K562 (cell line): ENCODE measurements around the gene KCNB1. TPM values are rescaled to one million over a fixed set of nuclear protein-coding genes. Genes with fewer than 3 reads are reported as not detected.
A peak's percentile ranks its signal among the peaks of the same experiment; 100 is the strongest.

ENCODE experiments used
- AFF1 ChIP-seq, 2 experiments: fragments of 450-650 bp; IDR thresholded peaks; 2 replicates each; pipeline ENCODE4 v1.6.1; 2018; ENCODE audit warnings: mild to moderate bottlenecking in 2 of 2, low read depth in 1 of 2; ENCODE audit not compliant: partially characterized antibody in 2 of 2
- CXXC5 ChIP-seq: fragments of 250-450 bp; sonication (Bioruptor Pico); IDR thresholded peaks from 2 replicates; pipeline ENCODE4 v1.8.0; 2022; ENCODE audit warnings: inconsistent platforms, mild to moderate bottlenecking, moderate library complexity
- FOXA1 ChIP-seq: fragments of 450-650 bp; IDR thresholded peaks from 2 replicates; pipeline ENCODE4 v1.6.1; 2016; ENCODE audit warnings: mild to moderate bottlenecking, borderline replicate concordance
- HDAC1 ChIP-seq, 2 experiments: fragments of 450-650 bp; IDR thresholded peaks; 2 replicates each; pipeline ENCODE4 v1.6.1; 2016 to 2017; ENCODE audit warnings: inconsistent platforms in 1 of 2, mild to moderate bottlenecking in 1 of 2, moderate library complexity in 1 of 2
- NR4A1 ChIP-seq, 2 experiments: fragments of 250-450 bp in 1 of 2; fragments of 450-650 bp in 1 of 2; sonication (Bioruptor Pico) in 1 of 2; IDR thresholded peaks; 2 replicates each; pipeline versions ENCODE4 v1.4.0 to v1.6.1; 2016 to 2020; ENCODE audit warnings: mild to moderate bottlenecking in 2 of 2, missing compliant biosample characterization in 1 of 2, missing genetic modification characterization in 1 of 2, moderate library complexity in 1 of 2
- PBX2 ChIP-seq, 2 experiments: IDR thresholded peaks in 1 of 2; conservative IDR thresholded peaks in 1 of 2; 2 replicates each; pipeline ENCODE4 v1.6.1; 2016; ENCODE audit warnings: low read depth in 2 of 2, mild to moderate bottlenecking in 1 of 2, missing compliant biosample characterization in 1 of 2, missing genetic modification characterization in 1 of 2, moderate library complexity in 1 of 2
- POU5F1 ChIP-seq: fragments of 150-350 bp; IDR thresholded peaks from 2 replicates; pipeline ENCODE4 v1.6.1; 2014; ENCODE audit warnings: borderline replicate concordance, low read length, low read depth, mild to moderate bottlenecking; ENCODE audit not compliant: partially characterized antibody
- RAD21 ChIP-seq, 2 experiments: fragments of 250-450 bp in 1 of 2; fragments of 450-650 bp in 1 of 2; sonication (Bioruptor Pico) in 1 of 2; formaldehyde crosslinking in 1 of 2; IDR thresholded peaks in 1 of 2; conservative IDR thresholded peaks in 1 of 2; 2 replicates each; pipeline versions ENCODE4 v1.4.0 to v1.8.0; 2020 to 2022; ENCODE audit warnings: mild to moderate bottlenecking in 2 of 2, moderate library complexity in 1 of 2
- RB1 ChIP-seq: fragments of 450-650 bp; IDR thresholded peaks from 2 replicates; pipeline ENCODE4 v1.6.1; 2017; ENCODE audit warnings: low read depth, mild to moderate bottlenecking
- ZNF695 ChIP-seq: fragments of 450-650 bp; formaldehyde crosslinking; IDR thresholded peaks from 2 replicates; pipeline ENCODE4 v1.4.0; 2020; ENCODE audit warnings: mild to moderate bottlenecking, moderate library complexity
- polyA plus RNA-seq, 8 experiments: library from polyadenylated mRNA; depleted of rRNA in 4 of 8; stranded (reverse) in 5 of 8; unstranded in 3 of 8; fragments of >200 nt; fragmentation: Nextera tagmentation in 2 of 8; fragmentation: Illumina TruSeq in 1 of 8; extraction: Ambion mirVana in 2 of 8; extraction: Trizol in 1 of 8; gene quantifications; 2 replicates each; pipeline versions ENCODE4 v1.2.1 to v1.2.3, GENCODE V29; 2011 to 2014; ENCODE audit warnings: inconsistent platforms in 1 of 8, missing spikeins in 1 of 8
- total RNA-seq, 7 experiments: library from RNA; depleted of rRNA in 6 of 7; stranded (reverse); fragments of >200 nt in 6 of 7; fragmentation: Illumina TruSeq in 2 of 7; extraction: Trizol in 2 of 7; gene quantifications; 2 replicates each; pipeline versions ENCODE4 v1.2.1 to v1.2.3, GENCODE V29; 2011 to 2021; ENCODE audit warnings: low replicate concordance in 1 of 7
- TF ChIP-seq, protein P1 (sequence below): sonication (generic); IDR thresholded peaks from 2 replicates; pipeline ENCODE4 v1.6.1; 2016

The KCNB1 gene
- total and polyA plus RNA-seq, 9 of the 15 experiments (the other 6 are each of a cell fraction or from before 2014, with no cell fraction given), result 0.01 to 0.06 TPM; not detected in 7

DNA sequence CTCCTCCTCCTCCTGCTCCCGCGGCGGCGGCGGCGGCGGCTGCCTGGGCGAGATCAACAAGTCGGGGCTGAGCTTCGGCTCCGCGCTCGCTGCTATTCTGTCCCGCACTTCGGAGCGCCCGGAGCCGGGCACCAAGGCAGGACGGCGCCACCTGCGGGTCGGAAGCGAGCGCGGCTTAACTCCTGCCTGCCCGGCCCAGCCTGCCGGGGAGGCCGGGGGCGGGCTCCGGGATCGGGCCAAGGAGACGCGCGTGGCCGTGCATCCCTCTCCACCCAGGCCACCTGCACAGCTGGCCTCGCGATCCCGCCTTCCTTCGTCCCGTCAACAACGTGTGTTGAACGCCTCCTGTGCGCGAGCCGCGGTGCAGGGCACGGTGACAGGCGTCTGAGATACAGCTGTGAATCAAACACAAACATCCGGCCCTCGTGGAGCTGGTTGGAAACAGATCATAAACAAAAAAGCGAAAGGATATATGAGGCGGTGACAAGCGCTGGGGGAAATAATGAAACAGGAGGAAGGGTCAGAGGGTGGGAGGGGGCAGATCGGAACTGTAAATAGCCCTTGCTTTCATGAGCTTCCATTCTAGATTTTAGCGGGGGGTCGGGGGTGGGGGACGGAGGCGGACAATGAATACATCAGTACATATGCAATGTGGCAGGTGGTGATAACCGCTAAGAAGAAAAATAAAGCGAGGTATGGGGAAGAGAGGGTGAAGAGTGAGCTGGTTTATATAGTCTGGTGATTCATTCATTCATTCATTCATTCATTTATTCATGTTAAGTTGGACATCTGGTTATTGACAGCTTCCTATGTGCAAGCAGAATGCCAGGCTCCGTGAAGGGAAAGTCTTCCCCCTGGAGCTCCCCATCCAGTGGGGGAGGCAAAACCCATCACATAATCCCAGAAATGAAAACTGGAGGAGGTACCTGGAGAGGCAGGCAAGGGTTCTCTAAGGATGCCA, 2.0 kb upstream of the KCNB1 start (continued):
- TF ChIP-seq CXXC5 (CRISPR knock-in tag) (peak; percentile 53), RB1 (peak; percentile 77), ZNF695 (CRISPR knock-in tag) (no peak), POU5F1 (no peak), AFF1 (IDR thresholded peaks at IDR 0.05; ENCODE audit: low read depth in 1 of 2, partially characterized antibody in 2 of 2) (no peak), FOXA1 (no peak), HDAC1 (IDR thresholded peaks at IDR 0.05) (0 out of 4 replicates have a peak, but pooled peaks of 1 of the 2 experiments have one; percentile 32), RAD21 (CRISPR knock-in tag; conservative IDR thresholded peaks at IDR 0.05 in 1 of 2, IDR thresholded peaks at IDR 0.05 in 1 of 2) (peak; percentile 64 to 81), PBX2 (CRISPR knock-in tag; IDR thresholded peaks at IDR 0.05; ENCODE audit: low read depth) (no peak), PBX2 (tag; conservative IDR thresholded peaks at IDR 0.05; ENCODE audit: low read depth) (0 out of 2 replicates have a peak, but pooled peaks have one; percentile 14), NR4A1 (CRISPR knock-in tag; IDR thresholded peaks at IDR 0.05) (no peak), NR4A1 (tag; IDR thresholded peaks at IDR 0.05) (0 out of 2 replicates have a peak, but pooled peaks have one; percentile 26)
- TF ChIP-seq, protein P1, sequence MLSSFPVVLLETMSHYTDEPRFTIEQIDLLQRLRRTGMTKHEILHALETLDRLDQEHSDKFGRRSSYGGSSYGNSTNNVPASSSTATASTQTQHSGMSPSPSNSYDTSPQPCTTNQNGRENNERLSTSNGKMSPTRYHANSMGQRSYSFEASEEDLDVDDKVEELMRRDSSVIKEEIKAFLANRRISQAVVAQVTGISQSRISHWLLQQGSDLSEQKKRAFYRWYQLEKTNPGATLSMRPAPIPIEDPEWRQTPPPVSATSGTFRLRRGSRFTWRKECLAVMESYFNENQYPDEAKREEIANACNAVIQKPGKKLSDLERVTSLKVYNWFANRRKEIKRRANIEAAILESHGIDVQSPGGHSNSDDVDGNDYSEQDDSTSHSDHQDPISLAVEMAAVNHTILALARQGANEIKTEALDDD, result no peak
